ENCODE measurements around the gene ZFPM1. TPM values are rescaled to one million over a fixed set of nuclear protein-coding genes. Genes with fewer than 3 reads are reported as not detected.

ZFPM1 gene
- total RNA-seq, 1 donor from 2014 or later: 0.52 TPM

DNA sequence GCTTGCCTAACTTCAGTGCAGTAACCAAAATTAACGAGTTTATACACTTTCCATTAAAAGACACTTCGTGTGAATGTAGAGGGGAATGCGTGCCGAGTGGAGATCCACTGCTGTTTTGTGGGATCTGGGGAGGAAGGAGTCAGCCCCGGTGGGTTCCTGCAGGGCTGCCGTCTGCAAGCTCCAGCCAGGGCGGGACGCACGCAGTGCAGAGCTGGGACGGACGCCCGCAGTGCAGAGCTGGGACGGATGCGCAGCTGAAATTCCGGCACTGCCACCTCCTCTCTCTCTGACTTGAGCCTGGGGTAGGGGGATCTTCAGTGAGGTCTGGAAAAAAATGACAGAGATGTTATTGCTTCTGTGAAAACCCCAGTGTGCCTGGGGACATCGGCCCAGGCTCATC, 100.7 kb downstream of the ZFPM1 start:
- Histone ChIP-seq H3K4me3 (ENCODE audit: low read length in 3 of 3) (no peak overlapping the region), H3K27ac (ENCODE audit: low read depth, low read length) (no peak overlapping the region), H3K27me3 (ENCODE audit: control insufficient read depth in 3 of 3, insufficient read depth in 3 of 3, low read length in 3 of 3) (peaks cover 36 to 52% (median 47%) of the 10 kb centered on the region in 3 donors), H3K4me1 (ENCODE audit: control insufficient read depth in 3 of 3, insufficient read depth in 3 of 3, low read length in 3 of 3) (peaks cover 4 to 10% (median 7%) of the 10 kb centered on the region in 3 donors), H3K9me3 (ENCODE audit: control insufficient read depth in 3 of 3, low read length in 3 of 3) (no peaks in the 10 kb centered on the region), H3K9ac (ENCODE audit: low read depth in 1 of 3, low read length in 3 of 3) (no peak overlapping the region), H3K36me3 (ENCODE audit: control insufficient read depth in 3 of 3, insufficient read depth in 3 of 3, low read length in 3 of 3) (no peaks in the 10 kb centered on the region)

DNA sequence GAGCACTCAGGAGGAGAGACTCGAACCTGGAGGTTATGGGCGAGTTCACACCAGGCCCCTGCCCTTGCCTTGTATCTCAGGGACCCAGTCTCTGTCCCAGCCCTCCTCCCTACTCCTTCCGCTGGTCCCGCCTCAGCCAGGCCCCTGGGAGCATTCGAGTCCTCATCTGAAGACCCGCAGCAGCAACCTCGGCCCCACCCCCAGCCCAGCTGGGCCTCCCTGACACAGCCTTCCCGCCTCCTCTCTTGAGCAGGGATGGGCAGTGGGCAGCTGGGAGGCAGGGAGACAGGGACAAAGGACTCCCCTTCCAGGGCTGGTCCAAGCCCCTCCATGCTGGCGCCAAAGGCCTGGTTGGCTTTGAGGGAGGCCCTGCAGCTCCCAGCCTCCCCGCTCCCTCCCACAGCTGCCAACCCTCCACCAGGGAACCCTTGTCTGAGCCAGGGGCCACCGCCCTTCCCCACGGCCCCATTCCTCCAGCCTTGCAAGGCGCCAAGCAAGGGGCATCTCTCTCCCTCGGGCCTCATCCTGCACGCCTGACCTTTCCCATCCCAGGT, 101.7 kb downstream of the ZFPM1 start:
- H3K27me3 ChIP-seq (ENCODE audit: control insufficient read depth in 3 of 3, insufficient read depth in 3 of 3, low read length in 3 of 3): peaks cover 38 to 54% (median 44%) of the 10 kb centered on the region in 3 donors
- no peaks in the 10 kb centered on the region for H3K36me3 ChIP-seq (ENCODE audit: control insufficient read depth in 3 of 3, insufficient read depth in 3 of 3, low read length in 3 of 3)
- no peak overlapping the region for H3K9ac ChIP-seq (ENCODE audit: low read depth in 1 of 3, low read length in 3 of 3)
- H3K4me1 ChIP-seq (ENCODE audit: control insufficient read depth in 3 of 3, insufficient read depth in 3 of 3, low read length in 3 of 3): peaks cover 5 to 13% (median 7%) of the 10 kb centered on the region in 3 donors
- no peak overlapping the region for H3K27ac ChIP-seq (ENCODE audit: low read depth, low read length)
- H3K9me3 ChIP-seq (ENCODE audit: control insufficient read depth in 3 of 3, low read length in 3 of 3): no peaks in the 10 kb centered on the region
- no peak overlapping the region for H3K4me3 ChIP-seq (ENCODE audit: low read length in 3 of 3)

DNA sequence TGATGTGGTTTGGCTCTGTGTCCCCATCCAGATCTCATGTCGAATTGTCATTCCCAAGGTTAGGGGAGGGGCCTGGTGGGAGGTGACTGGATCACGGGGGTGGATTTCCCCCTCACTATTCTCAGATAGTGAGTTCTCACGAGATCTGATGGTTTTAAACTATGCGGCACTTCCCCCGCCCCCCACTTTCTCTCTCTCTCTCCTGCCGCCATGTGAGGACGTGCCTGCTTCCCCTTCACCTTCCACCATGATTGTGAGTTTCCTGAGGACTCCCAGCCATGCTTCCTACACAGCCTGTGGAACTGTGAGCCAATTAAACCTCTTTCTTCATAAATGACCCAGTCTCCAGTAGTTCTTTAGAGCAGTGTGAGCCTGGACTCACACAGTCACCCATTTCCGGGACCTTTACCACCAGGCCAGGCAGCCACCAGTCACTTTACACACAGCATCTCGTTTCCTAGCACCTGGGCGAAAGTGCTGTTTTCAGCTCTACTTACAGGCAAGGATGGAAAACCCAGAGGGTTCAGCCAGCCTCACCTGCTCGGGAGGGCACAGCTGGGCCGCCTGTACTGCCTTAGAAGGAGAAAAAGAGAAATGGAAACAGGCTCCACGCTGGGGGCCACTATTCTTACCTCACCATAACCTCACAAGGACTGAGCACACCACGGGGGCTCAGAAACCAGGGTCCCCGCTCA, 103.4 kb downstream of the ZFPM1 start:
- H3K36me3 ChIP-seq (ENCODE audit: control insufficient read depth in 3 of 3, insufficient read depth in 3 of 3, low read length in 3 of 3): no peaks in the 10 kb centered on the region
- H3K27ac ChIP-seq (ENCODE audit: low read depth, low read length): no peak overlapping the region
- H3K9ac ChIP-seq (ENCODE audit: low read depth in 1 of 3, low read length in 3 of 3): no peak overlapping the region
- no peak overlapping the region for H3K4me3 ChIP-seq (ENCODE audit: low read length in 3 of 3)
- H3K27me3 ChIP-seq (ENCODE audit: control insufficient read depth in 3 of 3, insufficient read depth in 3 of 3, low read length in 3 of 3): peaks cover 44 to 66% (median 52%) of the 10 kb centered on the region in 3 donors
- H3K9me3 ChIP-seq (ENCODE audit: control insufficient read depth in 3 of 3, low read length in 3 of 3): no peaks in the 10 kb centered on the region
- peaks cover 0 to 6% (median 3%) of the 10 kb centered on the region in 3 donors for H3K4me1 ChIP-seq (ENCODE audit: control insufficient read depth in 3 of 3, insufficient read depth in 3 of 3, low read length in 3 of 3)

DNA sequence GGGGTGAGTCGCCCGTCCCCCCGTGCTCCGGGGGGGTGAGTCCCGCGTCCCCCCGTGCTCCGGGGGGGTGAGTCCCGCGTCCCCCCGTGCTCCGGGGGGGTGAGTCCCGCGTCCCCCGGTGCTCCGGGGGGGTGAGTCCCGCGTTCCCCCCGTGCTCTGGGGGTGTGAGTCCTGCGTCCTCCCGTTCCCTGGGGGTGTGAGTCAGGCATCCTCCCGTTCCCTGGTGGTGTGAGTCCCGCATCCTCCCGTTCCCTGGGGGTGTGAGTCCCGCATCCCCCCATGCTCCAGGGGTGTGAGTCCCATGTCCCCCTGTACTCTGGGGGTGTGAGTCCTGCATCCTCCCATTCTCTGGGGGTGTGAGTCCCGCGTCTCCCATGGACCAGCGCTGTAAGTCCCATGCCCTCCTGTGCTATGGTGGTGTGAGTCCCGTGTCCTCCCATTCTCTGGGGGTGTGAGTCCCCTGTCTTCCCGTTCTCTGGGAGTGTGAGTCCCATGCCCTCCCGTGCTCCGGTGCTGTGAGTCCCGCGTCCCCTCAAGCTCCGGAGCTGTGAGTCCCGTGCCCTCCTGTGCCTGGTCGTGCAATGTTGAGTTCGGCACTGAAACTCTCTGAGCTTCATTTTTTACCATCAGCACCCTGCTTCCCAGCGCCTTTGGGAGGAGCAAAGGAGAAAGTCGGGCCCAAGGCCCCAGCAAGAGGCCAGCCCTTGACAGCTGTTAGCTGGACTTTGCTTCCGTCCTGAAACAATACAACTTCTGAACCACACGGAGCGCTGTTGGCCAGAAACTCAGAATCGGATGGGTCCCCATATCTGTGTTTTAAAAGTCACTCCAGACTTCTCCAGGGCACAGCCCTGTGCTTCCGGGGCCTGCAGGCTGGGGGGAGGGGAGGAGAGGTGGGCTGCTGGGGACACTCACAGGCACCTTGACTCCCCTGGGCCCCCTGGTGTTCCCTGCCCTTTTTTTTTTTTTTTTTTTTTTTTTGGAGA, 105.7 kb downstream of the ZFPM1 start:
- H3K9me3 ChIP-seq (ENCODE audit: control insufficient read depth in 3 of 3, low read length in 3 of 3): no peaks in the 10 kb centered on the region
- no peak overlapping the region for H3K27ac ChIP-seq (ENCODE audit: low read depth, low read length)
- H3K36me3 ChIP-seq (ENCODE audit: control insufficient read depth in 3 of 3, insufficient read depth in 3 of 3, low read length in 3 of 3): no peaks in the 10 kb centered on the region
- peaks cover 38 to 54% (median 44%) of the 10 kb centered on the region in 3 donors for H3K27me3 ChIP-seq (ENCODE audit: control insufficient read depth in 3 of 3, insufficient read depth in 3 of 3, low read length in 3 of 3)
- H3K4me1 ChIP-seq (ENCODE audit: control insufficient read depth in 3 of 3, insufficient read depth in 3 of 3, low read length in 3 of 3): peaks cover 4 to 11% (median 7%) of the 10 kb centered on the region in 3 donors
- peak overlapping the region in 1 of 3 donors; percentile 33 for H3K9ac ChIP-seq (ENCODE audit: low read depth in 1 of 3, low read length in 3 of 3)
- H3K4me3 ChIP-seq (ENCODE audit: low read length in 3 of 3): peak overlapping the region in 1 of 3 donors; percentile 22

DNA sequence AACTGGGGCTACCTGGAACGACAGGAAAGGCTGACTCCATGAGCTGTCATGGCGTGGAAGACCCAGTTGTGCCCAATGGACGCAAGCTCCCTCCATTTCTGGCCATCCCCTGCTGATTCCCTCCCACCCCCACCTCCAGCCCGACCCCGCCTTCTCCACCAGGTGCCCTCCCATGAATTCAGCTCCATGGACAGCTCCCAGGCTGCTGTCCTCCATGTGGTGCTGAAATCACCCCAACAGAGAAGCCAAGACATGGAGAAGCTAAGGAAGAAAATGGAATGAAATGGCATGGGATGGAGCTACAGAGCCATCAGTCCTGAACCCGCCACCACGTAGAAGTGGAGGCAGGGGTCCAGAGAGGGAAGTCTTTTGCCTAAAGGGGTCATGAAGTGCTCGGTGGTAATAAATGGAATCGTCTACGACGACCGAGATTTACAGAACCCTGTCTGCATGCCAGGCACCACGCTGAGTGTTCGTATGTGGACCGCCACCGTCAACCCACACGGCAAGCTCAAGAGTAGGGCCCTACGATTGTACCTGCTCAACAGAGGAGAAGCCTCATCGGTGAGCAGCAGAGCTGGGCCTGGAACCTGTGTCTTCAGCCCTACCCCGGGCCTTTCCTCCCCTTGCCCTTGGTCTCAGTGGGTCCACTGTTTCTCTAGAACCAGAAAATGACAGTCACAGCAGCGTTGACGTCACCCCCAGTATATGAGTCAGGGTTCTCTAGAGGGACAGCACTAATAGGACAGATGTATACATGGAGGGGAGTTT, 107.8 kb downstream of the ZFPM1 start:
- peaks cover 26 to 39% (median 33%) of the 10 kb centered on the region in 3 donors for H3K27me3 ChIP-seq (ENCODE audit: control insufficient read depth in 3 of 3, insufficient read depth in 3 of 3, low read length in 3 of 3)
- no peak overlapping the region for H3K27ac ChIP-seq (ENCODE audit: low read depth, low read length)
- H3K4me3 ChIP-seq (ENCODE audit: low read length in 3 of 3): no peak overlapping the region
- H3K9ac ChIP-seq (ENCODE audit: low read depth in 1 of 3, low read length in 3 of 3): no peak overlapping the region
- no peaks in the 10 kb centered on the region for H3K9me3 ChIP-seq (ENCODE audit: control insufficient read depth in 3 of 3, low read length in 3 of 3)
- peaks cover 4 to 11% (median 7%) of the 10 kb centered on the region in 3 donors for H3K4me1 ChIP-seq (ENCODE audit: control insufficient read depth in 3 of 3, insufficient read depth in 3 of 3, low read length in 3 of 3)
- no peaks in the 10 kb centered on the region for H3K36me3 ChIP-seq (ENCODE audit: control insufficient read depth in 3 of 3, insufficient read depth in 3 of 3, low read length in 3 of 3)

DNA sequence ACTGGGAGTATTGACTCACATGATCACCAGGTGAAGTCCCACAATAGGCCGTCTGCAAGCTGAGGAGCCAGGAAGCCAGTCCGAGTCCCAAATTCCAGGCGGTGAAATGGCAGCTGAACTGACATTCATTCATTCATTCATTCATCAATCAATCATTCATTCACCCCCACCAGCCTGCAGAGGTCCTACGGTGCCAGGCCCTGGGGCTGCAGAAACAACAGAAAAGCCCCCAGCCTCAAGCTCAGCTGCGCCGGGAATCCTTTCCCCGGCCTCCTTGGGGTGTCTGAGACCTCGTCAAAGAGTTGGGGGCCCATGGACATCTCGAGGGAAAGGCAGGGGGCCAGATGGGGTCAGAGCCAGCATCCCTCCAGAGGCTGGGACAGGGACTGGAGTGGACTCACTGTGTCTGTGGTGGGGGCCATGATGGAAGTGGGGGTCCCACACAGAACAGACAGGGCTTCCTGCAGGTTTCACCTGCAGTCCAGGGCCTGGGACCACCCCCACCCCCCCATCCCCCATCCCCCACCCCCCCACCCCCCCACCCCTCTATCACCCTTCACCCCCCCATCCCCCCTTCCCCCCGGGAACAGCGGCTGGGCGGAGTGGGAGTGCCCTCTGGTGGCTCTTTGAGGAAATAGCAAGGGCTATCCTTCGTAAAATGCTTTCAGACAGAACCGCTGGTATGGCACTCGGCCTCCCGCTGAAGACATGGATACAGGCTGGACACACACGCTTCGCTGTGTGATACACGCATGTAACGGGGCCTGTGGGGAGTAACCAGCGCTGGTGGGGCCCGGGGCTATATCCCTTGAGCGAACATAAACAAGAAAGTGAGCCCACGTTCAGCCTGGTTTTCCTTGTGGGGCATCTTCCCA, 108.6 kb downstream of the ZFPM1 start:
- H3K27me3 ChIP-seq (ENCODE audit: control insufficient read depth in 3 of 3, insufficient read depth in 3 of 3, low read length in 3 of 3): peaks cover 23 to 34% (median 26%) of the 10 kb centered on the region in 3 donors
- H3K4me1 ChIP-seq (ENCODE audit: control insufficient read depth in 3 of 3, insufficient read depth in 3 of 3, low read length in 3 of 3): peaks cover 4 to 11% (median 7%) of the 10 kb centered on the region in 3 donors
- peak overlapping the region; percentile 50 to 59 (median 51) for H3K9ac ChIP-seq (ENCODE audit: low read depth in 1 of 3, low read length in 3 of 3)
- peak overlapping the region in 2 of 3 donors; percentile 52 to 54 for H3K4me3 ChIP-seq (ENCODE audit: low read length in 3 of 3)
- H3K27ac ChIP-seq (ENCODE audit: low read depth, low read length): no peak overlapping the region
- no peaks in the 10 kb centered on the region for H3K36me3 ChIP-seq (ENCODE audit: control insufficient read depth in 3 of 3, insufficient read depth in 3 of 3, low read length in 3 of 3)
- no peaks in the 10 kb centered on the region for H3K9me3 ChIP-seq (ENCODE audit: control insufficient read depth in 3 of 3, low read length in 3 of 3)

DNA sequence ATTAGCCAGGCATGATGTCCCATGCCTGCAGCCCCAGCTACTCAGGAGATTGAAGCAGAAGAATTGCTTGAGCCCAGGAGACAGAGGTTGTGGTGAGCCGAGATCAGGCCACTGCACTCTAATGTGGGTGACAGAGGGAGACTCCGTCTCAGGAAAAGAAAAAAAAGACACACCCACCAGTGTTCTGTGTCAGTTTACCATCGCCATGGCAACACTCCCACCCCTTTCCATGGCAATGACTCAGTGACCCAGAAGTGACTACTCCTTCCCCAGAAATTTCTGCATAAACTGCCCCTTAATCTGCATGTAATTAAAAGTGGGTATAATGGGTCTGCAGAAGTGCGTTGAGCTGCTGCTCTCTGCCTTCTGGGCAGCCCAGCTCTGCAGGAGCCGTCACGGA, 113.1 kb downstream of the ZFPM1 start:
- no peak overlapping the region for H3K27ac ChIP-seq (ENCODE audit: low read depth, low read length)
- H3K9me3 ChIP-seq (ENCODE audit: control insufficient read depth in 3 of 3, low read length in 3 of 3): no peaks in the 10 kb centered on the region
- H3K9ac ChIP-seq (ENCODE audit: low read depth in 1 of 3, low read length in 3 of 3): no peak overlapping the region
- H3K4me1 ChIP-seq (ENCODE audit: control insufficient read depth in 3 of 3, insufficient read depth in 3 of 3, low read length in 3 of 3): peaks cover 15 to 21% (median 18%) of the 10 kb centered on the region in 3 donors
- H3K36me3 ChIP-seq (ENCODE audit: control insufficient read depth in 3 of 3, insufficient read depth in 3 of 3, low read length in 3 of 3): no peaks in the 10 kb centered on the region
- no peak overlapping the region for H3K4me3 ChIP-seq (ENCODE audit: low read length in 3 of 3)
- peaks cover 4 to 5% (median 5%) of the 10 kb centered on the region in 3 donors for H3K27me3 ChIP-seq (ENCODE audit: control insufficient read depth in 3 of 3, insufficient read depth in 3 of 3, low read length in 3 of 3)

DNA sequence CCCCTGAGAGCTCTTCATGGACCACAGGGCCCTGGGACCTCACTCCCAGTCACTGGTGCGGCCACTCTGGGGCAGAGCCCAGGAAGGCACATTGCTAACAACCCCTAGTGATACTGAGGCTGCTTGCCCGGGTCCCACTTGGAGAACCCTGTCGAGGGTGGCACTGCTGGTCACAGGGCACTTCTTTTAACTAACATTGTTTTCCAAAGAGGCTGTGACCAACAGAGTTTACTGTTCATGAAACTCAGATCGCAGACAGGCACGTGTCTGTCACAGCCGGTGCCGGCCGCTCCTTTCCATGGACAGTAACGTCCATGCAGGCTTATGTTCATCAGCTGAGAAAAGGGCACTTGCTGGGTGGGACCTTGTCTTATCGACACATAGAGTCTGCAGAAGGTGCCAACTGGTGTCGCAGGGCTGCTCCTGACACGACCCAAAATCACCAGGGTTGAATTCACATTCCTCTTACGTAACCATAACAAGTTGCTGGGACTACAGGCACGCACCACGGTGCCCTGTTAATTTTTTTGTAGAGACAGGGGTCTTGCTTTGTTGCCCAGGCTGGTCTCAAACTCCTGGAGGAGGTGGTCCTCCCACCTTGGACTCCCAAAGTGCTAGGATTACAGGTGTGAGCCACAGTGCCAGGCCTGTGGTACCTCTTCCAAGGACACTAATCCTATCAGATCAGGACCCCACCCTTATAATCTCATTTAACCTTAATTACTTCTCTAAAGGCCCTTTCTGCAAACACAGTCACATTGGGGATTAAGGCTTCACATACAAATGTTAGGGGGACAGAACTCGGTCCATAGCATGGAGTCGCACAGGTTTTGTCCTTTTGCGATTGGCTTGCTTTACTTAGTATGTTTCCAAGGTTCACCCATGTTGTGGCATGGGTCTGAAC, 115.9 kb downstream of the ZFPM1 start:
- Histone ChIP-seq H3K4me3 (ENCODE audit: low read length in 3 of 3) (peak overlapping the region; percentile 69 to 84 (median 71)), H3K9ac (ENCODE audit: low read depth in 1 of 3, low read length in 3 of 3) (peak overlapping the region; percentile 71 to 88 (median 77)), H3K27ac (ENCODE audit: low read depth, low read length) (peak overlapping the region; percentile 48)

More for the DNA sequence above, 115.9 kb downstream of the ZFPM1 start:
- Histone ChIP-seq H3K27me3 (ENCODE audit: control insufficient read depth in 3 of 3, insufficient read depth in 3 of 3, low read length in 3 of 3) (no peaks in the 10 kb centered on the region), H3K4me1 (ENCODE audit: control insufficient read depth in 3 of 3, insufficient read depth in 3 of 3, low read length in 3 of 3) (peaks cover 17 to 26% (median 22%) of the 10 kb centered on the region in 3 donors), H3K9me3 (ENCODE audit: control insufficient read depth in 3 of 3, low read length in 3 of 3) (no peaks in the 10 kb centered on the region), H3K36me3 (ENCODE audit: control insufficient read depth in 3 of 3, insufficient read depth in 3 of 3, low read length in 3 of 3) (peaks cover 3 to 4% (median 3%) of the 10 kb centered on the region in 3 donors)
